Right lobe of liver (tissue), 4 donors: ENCODE data around the gene STMP1.

Source experiments
- CTCF ChIP-seq, 4 donors: fragments of 200-600 bp in 3 of 4; fragments of 450-650 bp in 1 of 4; IDR thresholded peaks; one replicate each; pipeline versions ENCODE4 v1.5.1 to v1.8.0; 2016 to 2022; ENCODE audit warnings: antibody characterized with exemption in 4 of 4, mild to moderate bottlenecking in 2 of 4
- POLR2A ChIP-seq: fragments of 450-650 bp; IDR thresholded peaks from one replicate; pipeline ENCODE4 v1.6.1; 2017; ENCODE audit warnings: antibody characterized with exemption, mild to moderate bottlenecking
- donor health status: DM: no; HTN: no; CAD: no.
- donor health status: DM: no; HTN: no; CAD: no.
- donor health status: DM: no; HTN: yes; CAD: no.

- TF ChIP-seq CTCF (IDR thresholded peaks at IDR 0.05) (no peak), POLR2A (no peak)
These were observed 3.8 kb downstream of the STMP1 start for GRCh38 chr7:135666156-135666555.
